Smooth muscle cell (in vitro differentiated cells): ENCODE measurements around the gene LCNL1. TPM values are rescaled to one million over a fixed set of nuclear protein-coding genes. Genes with fewer than 3 reads are reported as not detected.

ENCODE experiments used
- DNase-seq: peaks from one replicate; lab custom pipeline; 2025; ENCODE audit not compliant: unreplicated experiment; lab: John Stamatoyannopoulos, UW
- H2AFZ ChIP-seq: fragments of 200-600 bp; sonication (generic); 2 replicates; pipeline ENCODE4 v1.6.0; 2016; ENCODE audit warnings: antibody characterized with exemption, low read depth, mild to moderate bottlenecking
- H3F3A ChIP-seq: fragments of 200-600 bp; sonication (generic); 2 replicates; pipeline ENCODE4 v1.6.0; 2017; ENCODE audit warnings: antibody characterized with exemption, low read depth
- H3K27ac ChIP-seq: fragments of 200-600 bp; sonication (generic); 2 replicates; pipeline ENCODE4 v1.5.1; 2016; ENCODE audit warnings: low read depth, mild to moderate bottlenecking
- H3K27me3 ChIP-seq: fragments of 200-600 bp; sonication (generic); 2 replicates; pipeline ENCODE4 v1.6.1; 2016; ENCODE audit warnings: low read depth, mild to moderate bottlenecking
- H3K36me3 ChIP-seq: fragments of 200-600 bp; sonication (generic); 2 replicates; pipeline ENCODE4 v1.5.1; 2016; ENCODE audit warnings: low read depth
- H3K4me1 ChIP-seq: fragments of 200-600 bp; sonication (generic); 2 replicates; pipeline ENCODE4 v1.5.1; 2016; ENCODE audit warnings: low read depth
- H3K4me2 ChIP-seq: fragments of 200-600 bp; sonication (generic); 2 replicates; pipeline ENCODE4 v1.6.0; 2016; ENCODE audit warnings: mild to moderate bottlenecking
- H3K4me3 ChIP-seq: fragments of 200-600 bp; sonication (generic); 2 replicates; pipeline ENCODE4 v1.5.1; 2016; ENCODE audit warnings: mild to moderate bottlenecking
- H3K79me2 ChIP-seq: fragments of 200-600 bp; sonication (generic); 2 replicates; pipeline ENCODE4 v1.6.0; 2016; ENCODE audit warnings: low read depth, mild to moderate bottlenecking
- H3K9ac ChIP-seq: fragments of 200-600 bp; sonication (generic); 2 replicates; pipeline ENCODE4 v1.6.0; 2016; ENCODE audit warnings: low read depth
- H3K9me3 ChIP-seq: fragments of 200-600 bp; sonication (generic); replicated peaks from 2 replicates; pipeline ENCODE4 v1.5.1; 2016; ENCODE audit warnings: low read depth
- H4K20me1 ChIP-seq: fragments of 200-600 bp; sonication (generic); 2 replicates; pipeline ENCODE4 v1.6.0; 2016; ENCODE audit warnings: low read depth
- CTCF ChIP-seq: fragments of 200-600 bp; sonication (generic); IDR thresholded peaks from 2 replicates; pipeline ENCODE4 v1.5.1; 2017; ENCODE audit warnings: borderline replicate concordance, mild to moderate bottlenecking, antibody characterized with exemption; ENCODE audit not compliant: insufficient read depth, poor library complexity, severe bottlenecking
- WGBS: methylation state at CpG from one replicate; pipeline ENCODE4 v1.1.7; 2016; ENCODE audit warnings: low lambda C conversion rate; 5-methylcytosine and 5-hydroxymethylcytosine counted together
- polyA plus RNA-seq: library from polyadenylated mRNA; unstranded; fragments of >200 nt; fragmentation: Nextera tagmentation; extraction: Ambion mirVana; gene quantifications from 2 replicates; pipeline ENCODE4 v1.2.1, GENCODE V29; 2016
- total RNA-seq: library from RNA; depleted of rRNA; stranded (reverse); fragments of >200 nt; gene quantifications from 2 replicates; pipeline ENCODE4 v1.2.3, GENCODE V29; 2014

LCNL1 gene
- total and polyA plus RNA-seq, 2 experiments from 2014 or later: 0.89 to 1.1 TPM

GRCh38 chr9:137023583-137023991 lies 40.8 kb downstream of the LCNL1 start:
- Histone ChIP-seq H3K9ac (no peak overlapping the region), H2AFZ (no peak overlapping the region), H3K79me2 (no peaks in the 10 kb centered on the region), H3K27me3 (no peaks in the 10 kb centered on the region), H3K36me3 (no peaks in the 10 kb centered on the region), H4K20me1 (peaks cover 5% of the 10 kb centered on the region), H3K4me2 (no peak overlapping the region), H3K27ac (no peak overlapping the region), H3K4me3 (no peak overlapping the region), H3K4me1 (peaks cover 7% of the 10 kb centered on the region), H3K9me3 (no peaks in the 10 kb centered on the region), H3F3A (no peaks in the 10 kb centered on the region)
- no peak for TF ChIP-seq CTCF
- WGBS: 91% methylated on average over 15 of the region's 15 CpGs
- DNase-seq: no peak

- H3K79me2 ChIP-seq: no peaks in the 10 kb centered on the region
- WGBS: 92% methylated on average over 21 of the region's 21 CpGs
- DNase-seq: no peak
- H2AFZ ChIP-seq: no peak overlapping the region
- H3F3A ChIP-seq: no peaks in the 10 kb centered on the region
- peaks cover 14% of the 10 kb centered on the region for H3K4me1 ChIP-seq
- no peak overlapping the region for H3K4me3 ChIP-seq
- H4K20me1 ChIP-seq: peaks cover 5% of the 10 kb centered on the region
- no peak for TF ChIP-seq CTCF
- H3K27ac ChIP-seq: no peak overlapping the region
- H3K36me3 ChIP-seq: no peaks in the 10 kb centered on the region
- no peaks in the 10 kb centered on the region for H3K9me3 ChIP-seq
- H3K9ac ChIP-seq: no peak overlapping the region
- no peaks in the 10 kb centered on the region for H3K27me3 ChIP-seq
- H3K4me2 ChIP-seq: no peak overlapping the region
Observed at GRCh38 chr9:137025517-137025966, 42.7 kb downstream of the LCNL1 start.

- Histone ChIP-seq H3K4me3 (no peak overlapping the region), H3K79me2 (no peaks in the 10 kb centered on the region), H3K4me1 (peaks cover 14% of the 10 kb centered on the region), H3K4me2 (no peak overlapping the region), H3K9me3 (no peaks in the 10 kb centered on the region), H3K9ac (no peak overlapping the region), H3K27me3 (no peaks in the 10 kb centered on the region), H2AFZ (no peak overlapping the region), H3F3A (no peaks in the 10 kb centered on the region), H3K36me3 (no peaks in the 10 kb centered on the region), H4K20me1 (peaks cover 5% of the 10 kb centered on the region), H3K27ac (no peak overlapping the region)
- no peak for TF ChIP-seq CTCF
- 93% methylated on average over 2 of the region's 2 CpGs for WGBS
- DNase-seq: no peak
Observed at GRCh38 chr9:137026384-137026783, 43.6 kb downstream of the LCNL1 start.

GRCh38 chr9:137026828-137027227 lies 44.0 kb downstream of the LCNL1 start:
- TF ChIP-seq CTCF: no peak
- Histone ChIP-seq H3K4me3 (no peak overlapping the region), H3K79me2 (no peaks in the 10 kb centered on the region), H3K9ac (no peak overlapping the region), H2AFZ (no peak overlapping the region), H3K4me1 (peaks cover 14% of the 10 kb centered on the region), H3K4me2 (peak overlapping the region; percentile 91), H3K9me3 (no peaks in the 10 kb centered on the region), H3F3A (no peaks in the 10 kb centered on the region), H3K36me3 (no peaks in the 10 kb centered on the region), H4K20me1 (peaks cover 5% of the 10 kb centered on the region), H3K27me3 (no peaks in the 10 kb centered on the region), H3K27ac (no peak overlapping the region)
- WGBS: 97% methylated on average over 4 of the region's 4 CpGs
- no peak for DNase-seq
